Natural killer cell (primary cell): ENCODE results near the gene R3HDM1. TPM values are rescaled to one million over a fixed set of nuclear protein-coding genes. Genes with fewer than 3 reads are reported as not detected.

Experiments
- ATAC-seq, 3 donors: fragments of 150-1000 bp in 2 of 3; fragments of 200-7000 bp in 1 of 3; cut with Tn5 transposase; 1 replicate in 1 of 3; 2 replicates in 2 of 3; pipeline ENCODE4 v1.10.0; 2021; ENCODE audit warnings: mild to moderate bottlenecking in 2 of 3, moderate library complexity in 2 of 3
- DNase-seq, 2 donors: peaks; one replicate each; pipeline versions ENCODE4 v3.0.0 to v3.0.0-alpha.2; 2013 to 2021; ENCODE audit warnings: mixed read lengths in 1 of 2
- H3K27ac ChIP-seq: one replicate; pipeline ENCODE4 v1.5.1; 2013; ENCODE audit warnings: mild to moderate bottlenecking, low read length
- H3K27me3 ChIP-seq: one replicate; pipeline ENCODE4 v1.6.1; 2013; ENCODE audit warnings: low read length; ENCODE audit not compliant: control insufficient read depth, insufficient read depth
- H3K36me3 ChIP-seq: one replicate; pipeline ENCODE4 v1.6.1; 2013; ENCODE audit warnings: low read length; ENCODE audit not compliant: control insufficient read depth, insufficient read depth
- H3K4me1 ChIP-seq: one replicate; pipeline ENCODE4 v1.6.1; 2013; ENCODE audit warnings: low read length; ENCODE audit not compliant: control insufficient read depth, insufficient read depth
- H3K4me3 ChIP-seq: one replicate; pipeline ENCODE4 v1.5.1; 2013; ENCODE audit warnings: low read length
- H3K9me3 ChIP-seq: one replicate; pipeline ENCODE4 v1.6.1; 2013; ENCODE audit warnings: low read length; ENCODE audit not compliant: control insufficient read depth, insufficient read depth
- H3K27ac Mint-ChIP-seq, 2 donors: one replicate each; pipeline ENCODE4 v1.8.0; 2022; ENCODE audit warnings: mild to moderate bottlenecking in 2 of 2, mixed read lengths in 2 of 2, moderate library complexity in 1 of 2
- H3K27me3 Mint-ChIP-seq, 2 donors: one replicate each; pipeline ENCODE4 v1.8.0; 2022; ENCODE audit warnings: low read depth in 2 of 2, mixed read lengths in 2 of 2
- H3K36me3 Mint-ChIP-seq: one replicate; pipeline ENCODE4 v1.8.0; 2022; ENCODE audit warnings: mixed read lengths
- H3K4me1 Mint-ChIP-seq, 2 donors: one replicate each; pipeline ENCODE4 v1.8.0; 2022; ENCODE audit warnings: mixed read lengths in 2 of 2
- H3K4me3 Mint-ChIP-seq: one replicate; pipeline ENCODE4 v1.8.0; 2022; ENCODE audit warnings: mild to moderate bottlenecking, moderate library complexity, mixed read lengths
- H3K9me3 Mint-ChIP-seq, 2 donors: one replicate each; pipeline ENCODE4 v1.8.0; 2022; ENCODE audit warnings: mixed read lengths in 2 of 2
- WGBS: methylation state at CpG from one replicate; pipeline ENCODE4 v1.1.7; 2013; ENCODE audit warnings: missing lambda C conversion rate; ENCODE audit not compliant: insufficient coverage; 5-methylcytosine and 5-hydroxymethylcytosine counted together
- intact Hi-C: fragments of 100-400 bp; cut with micrococcal nuclease; formaldehyde crosslinking; loops from one replicate; pipeline ENCODE4 v1.14.2; 2022
- total RNA-seq, 4 donors: library from RNA; stranded (reverse); fragments of 120-200 nt in 1 of 4; gene quantifications; one replicate each; pipeline versions ENCODE4 v1.2.3 to v1.2.4, GENCODE V29; 2013 to 2022
- TF ChIP-seq, protein P1 (sequence below): fragments of 200-600 bp; IDR thresholded peaks from one replicate; pipeline ENCODE4 v1.8.0; 2022; ENCODE audit warnings: antibody characterized with exemption

Gene R3HDM1
- total RNA-seq, 3 donors from 2014 or later (not counting 1 experiment from before 2014, with no cell fraction given), result 34.9 to 48.6 (median 39.7) TPM

- Histone ChIP-seq H3K27ac (no peak overlapping the region), H3K4me1 (no peaks in the 10 kb centered on the region), H3K9me3 (no peaks in the 10 kb centered on the region), H3K36me3 (peaks cover 9% of the 10 kb centered on the region), H3K27me3 (no peaks in the 10 kb centered on the region), H3K4me3 (no peak overlapping the region)
- TF ChIP-seq, protein P1, sequence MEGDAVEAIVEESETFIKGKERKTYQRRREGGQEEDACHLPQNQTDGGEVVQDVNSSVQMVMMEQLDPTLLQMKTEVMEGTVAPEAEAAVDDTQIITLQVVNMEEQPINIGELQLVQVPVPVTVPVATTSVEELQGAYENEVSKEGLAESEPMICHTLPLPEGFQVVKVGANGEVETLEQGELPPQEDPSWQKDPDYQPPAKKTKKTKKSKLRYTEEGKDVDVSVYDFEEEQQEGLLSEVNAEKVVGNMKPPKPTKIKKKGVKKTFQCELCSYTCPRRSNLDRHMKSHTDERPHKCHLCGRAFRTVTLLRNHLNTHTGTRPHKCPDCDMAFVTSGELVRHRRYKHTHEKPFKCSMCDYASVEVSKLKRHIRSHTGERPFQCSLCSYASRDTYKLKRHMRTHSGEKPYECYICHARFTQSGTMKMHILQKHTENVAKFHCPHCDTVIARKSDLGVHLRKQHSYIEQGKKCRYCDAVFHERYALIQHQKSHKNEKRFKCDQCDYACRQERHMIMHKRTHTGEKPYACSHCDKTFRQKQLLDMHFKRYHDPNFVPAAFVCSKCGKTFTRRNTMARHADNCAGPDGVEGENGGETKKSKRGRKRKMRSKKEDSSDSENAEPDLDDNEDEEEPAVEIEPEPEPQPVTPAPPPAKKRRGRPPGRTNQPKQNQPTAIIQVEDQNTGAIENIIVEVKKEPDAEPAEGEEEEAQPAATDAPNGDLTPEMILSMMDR, result no peak
- no peak overlapping the region for H3K4me3 Mint-ChIP-seq
- H3K27ac Mint-ChIP-seq, result no peak overlapping the region
- no peak for ATAC-seq
- intact Hi-C loops, result no loop called here
- WGBS, result 80% methylated on average over 1 of the region's 1 CpG
- no peaks in the 10 kb centered on the region for H3K27me3 Mint-ChIP-seq
- H3K9me3 Mint-ChIP-seq, result no peaks in the 10 kb centered on the region
- no peaks in the 10 kb centered on the region for H3K36me3 Mint-ChIP-seq
- no peak for DNase-seq
- no peaks in the 10 kb centered on the region for H3K4me1 Mint-ChIP-seq
Measured at GRCh38 chr2:135630488-135630887, 99.2 kb downstream of the R3HDM1 start.

DNA sequence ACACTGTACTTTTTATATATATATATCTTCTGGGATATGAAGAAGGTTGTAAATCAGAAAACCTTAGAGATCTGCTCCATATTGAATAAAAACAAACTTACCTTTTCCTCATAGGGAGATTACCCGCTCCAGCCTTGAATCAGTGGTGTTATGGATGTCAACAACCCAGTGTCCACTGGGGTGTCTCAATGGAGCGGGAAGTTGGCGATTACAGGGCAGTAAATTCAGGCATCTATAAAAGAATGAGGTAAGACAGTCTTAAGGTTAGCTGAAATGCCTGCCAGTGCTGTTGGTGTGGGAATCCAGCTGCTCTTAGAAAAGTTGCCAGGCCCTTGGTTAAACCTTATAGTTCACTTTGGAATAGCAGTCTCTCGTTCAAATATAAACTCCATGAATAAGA, 102.3 kb downstream of the R3HDM1 start:
- TF ChIP-seq, protein P1, result no peak
- ATAC-seq, result no peak
- H3K27ac Mint-ChIP-seq, result no peak overlapping the region
- no peaks in the 10 kb centered on the region for H3K4me1 Mint-ChIP-seq
- Histone ChIP-seq H3K9me3 (no peaks in the 10 kb centered on the region), H3K27ac (no peak overlapping the region), H3K4me3 (no peak overlapping the region), H3K27me3 (no peaks in the 10 kb centered on the region), H3K4me1 (no peaks in the 10 kb centered on the region), H3K36me3 (peaks cover 27% of the 10 kb centered on the region)
- no peaks in the 10 kb centered on the region for H3K27me3 Mint-ChIP-seq
- no peak for DNase-seq
- intact Hi-C loops, result no loop called here
- H3K9me3 Mint-ChIP-seq, result no peaks in the 10 kb centered on the region
- WGBS, result 98% methylated on average over 4 of the region's 4 CpGs
- peaks cover 14% of the 10 kb centered on the region for H3K36me3 Mint-ChIP-seq
- H3K4me3 Mint-ChIP-seq, result no peak overlapping the region

DNA sequence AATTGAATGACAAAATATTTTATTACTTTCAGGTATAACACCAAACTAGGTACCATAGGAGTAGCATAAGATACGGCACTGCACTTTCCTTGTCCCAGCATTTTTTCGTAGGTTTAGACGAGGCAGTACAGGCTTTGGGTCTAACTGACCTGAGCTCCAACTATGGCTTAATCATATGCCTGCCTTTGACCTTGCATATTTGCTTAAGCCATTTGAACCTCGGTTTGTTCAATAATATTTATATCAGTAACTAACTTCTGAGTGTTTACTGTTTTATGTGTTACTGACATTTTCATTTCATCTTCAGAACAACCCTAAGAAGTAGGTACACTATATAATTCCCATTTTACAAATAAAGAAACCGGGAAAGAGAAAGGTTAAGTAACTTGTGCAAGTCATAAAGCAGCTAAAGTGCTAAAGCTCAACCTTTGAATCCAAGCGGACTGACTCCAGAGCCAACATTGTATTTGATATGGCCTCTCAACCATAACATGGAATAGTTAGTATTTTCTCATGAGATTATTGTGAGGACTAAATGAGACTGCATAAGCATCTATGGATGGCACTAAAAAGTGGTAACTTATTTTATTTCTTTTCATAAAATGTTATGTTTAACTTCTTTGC, 104.0 kb downstream of the R3HDM1 start:
- Histone ChIP-seq H3K36me3 (peaks cover 38% of the 10 kb centered on the region), H3K27me3 (no peaks in the 10 kb centered on the region), H3K4me1 (no peaks in the 10 kb centered on the region), H3K9me3 (no peaks in the 10 kb centered on the region), H3K4me3 (no peak overlapping the region), H3K27ac (no peak overlapping the region)
- ATAC-seq, result no peak
- H3K36me3 Mint-ChIP-seq, result peaks cover 14% of the 10 kb centered on the region
- H3K27ac Mint-ChIP-seq, result no peak overlapping the region
- intact Hi-C loops, result no loop called here
- no peaks in the 10 kb centered on the region for H3K27me3 Mint-ChIP-seq
- no peaks in the 10 kb centered on the region for H3K4me1 Mint-ChIP-seq
- WGBS, result 91% methylated on average over 5 of the region's 6 CpGs
- no peak for DNase-seq
- TF ChIP-seq, protein P1, result no peak
- H3K9me3 Mint-ChIP-seq, result no peaks in the 10 kb centered on the region
- H3K4me3 Mint-ChIP-seq, result no peak overlapping the region

DNA sequence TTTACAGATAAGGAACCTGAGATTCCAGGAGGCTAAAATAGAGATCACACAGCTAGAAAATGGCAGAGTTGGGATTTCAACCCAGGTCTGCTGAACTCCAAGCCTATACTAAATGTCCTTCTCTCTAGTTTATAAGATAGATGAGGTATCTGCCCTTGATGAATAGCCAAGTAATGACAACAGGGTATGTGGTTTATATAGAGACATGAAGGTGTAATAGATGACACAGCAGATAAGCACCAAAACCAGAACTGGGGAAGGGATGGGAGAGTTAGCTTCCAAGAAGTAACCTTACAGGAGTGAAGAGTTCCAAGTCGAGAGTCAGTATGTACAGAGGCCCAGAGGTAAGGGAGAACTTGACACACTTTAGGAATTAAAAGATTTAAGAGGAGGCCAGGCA, 105.7 kb downstream of the R3HDM1 start:
- Mint-ChIP-seq H3K9me3 (no peaks in the 10 kb centered on the region), H3K4me1 (no peaks in the 10 kb centered on the region), H3K4me3 (no peak overlapping the region), H3K27me3 (no peaks in the 10 kb centered on the region), H3K27ac (no peak overlapping the region), H3K36me3 (peaks cover 14% of the 10 kb centered on the region)
- Histone ChIP-seq H3K4me3 (no peak overlapping the region), H3K4me1 (no peaks in the 10 kb centered on the region), H3K27me3 (no peaks in the 10 kb centered on the region), H3K9me3 (no peaks in the 10 kb centered on the region), H3K27ac (no peak overlapping the region), H3K36me3 (peaks cover 45% of the 10 kb centered on the region)
- intact Hi-C loops, result no loop called here
- WGBS, result 100% methylated on average over 1 of the region's 1 CpG
- TF ChIP-seq, protein P1, result no peak
- ATAC-seq (no peak), DNase-seq (no peak)
